ENCODE results near the gene UST.

DNA sequence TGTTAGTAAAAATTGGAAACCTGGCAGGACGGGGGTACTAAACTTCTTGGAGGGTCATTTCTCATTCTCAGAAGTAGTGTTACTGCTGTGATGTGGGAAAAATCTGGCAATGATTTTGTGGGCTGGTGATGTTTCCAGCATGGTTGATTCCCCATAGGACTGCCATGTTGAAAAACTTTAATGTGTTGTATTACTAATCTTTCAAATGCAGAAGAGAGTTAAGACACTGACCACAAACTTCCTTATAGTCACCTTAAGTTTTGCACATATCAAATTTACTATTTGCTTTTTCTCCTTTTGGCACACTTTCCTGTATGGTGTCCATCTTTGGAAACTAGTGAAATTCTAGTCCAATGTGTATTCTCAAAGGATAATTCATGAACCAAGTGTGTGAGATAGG is 334.5 kb downstream of the UST start:
- no peak for TF ChIP-seq CTCF (IDR thresholded peaks at IDR 0.05)
- TF ChIP-seq POLR2A (IDR thresholded peaks at IDR 0.05), result no peak

Data from right lobe of liver (tissue), 4 donors.